Central memory CD8-positive, alpha-beta T cell (primary cell): Measurements from ENCODE around the gene POC1A.
"Not testable (repeated sequence)": the region's sequence is repeated elsewhere in the genome, so short reads cannot be mapped to it uniquely, and the experiment has no call there.

ENCODE experiments used
- ATAC-seq: fragments of 150-1000 bp; cut with Tn5 transposase; replicated peaks from 2 replicates; pipeline ENCODE4 v1.10.0; 2022; ENCODE audit warnings: mild to moderate bottlenecking, moderate FRiP score, moderate number of reproducible peaks; ENCODE audit not compliant: poor library complexity, severe bottlenecking; ENCODE audit errors: extremely low read depth
- DNase-seq, 2 donors: peaks; one replicate each; pipeline ENCODE4 v3.0.0; 2021; ENCODE audit warnings: low spot score in 2 of 2
- H3K27ac Mint-ChIP-seq: one replicate; pipeline ENCODE4 v1.8.0; 2022; ENCODE audit warnings: low read depth, mild to moderate bottlenecking, moderate library complexity, mixed read lengths
- H3K27me3 Mint-ChIP-seq: one replicate; pipeline ENCODE4 v1.8.0; 2022; ENCODE audit warnings: mixed read lengths
- H3K36me3 Mint-ChIP-seq: one replicate; pipeline ENCODE4 v1.8.0; 2022; ENCODE audit warnings: mild to moderate bottlenecking, moderate library complexity, mixed read lengths; ENCODE audit not compliant: insufficient read depth
- H3K4me1 Mint-ChIP-seq: one replicate; pipeline ENCODE4 v1.8.0; 2022; ENCODE audit warnings: mixed read lengths
- H3K4me3 Mint-ChIP-seq: one replicate; pipeline ENCODE4 v1.8.0; 2022; ENCODE audit warnings: mild to moderate bottlenecking, moderate library complexity, mixed read lengths
- H3K9me3 Mint-ChIP-seq: one replicate; pipeline ENCODE4 v1.8.0; 2022; ENCODE audit warnings: mixed read lengths

POC1A gene

GRCh38 chr3:52162250-52162872 lies 8.1 kb upstream of the POC1A start:
- H3K27ac Mint-ChIP-seq, result no peak overlapping the region
- no peaks in the 10 kb centered on the region for H3K36me3 Mint-ChIP-seq
- no peaks in the 10 kb centered on the region for H3K9me3 Mint-ChIP-seq
- ATAC-seq (no peak), DNase-seq (no peak)
- H3K27me3 Mint-ChIP-seq, result no peaks in the 10 kb centered on the region
- H3K4me3 Mint-ChIP-seq, result no peak overlapping the region
- H3K4me1 Mint-ChIP-seq, result no peaks in the 10 kb centered on the region

DNA sequence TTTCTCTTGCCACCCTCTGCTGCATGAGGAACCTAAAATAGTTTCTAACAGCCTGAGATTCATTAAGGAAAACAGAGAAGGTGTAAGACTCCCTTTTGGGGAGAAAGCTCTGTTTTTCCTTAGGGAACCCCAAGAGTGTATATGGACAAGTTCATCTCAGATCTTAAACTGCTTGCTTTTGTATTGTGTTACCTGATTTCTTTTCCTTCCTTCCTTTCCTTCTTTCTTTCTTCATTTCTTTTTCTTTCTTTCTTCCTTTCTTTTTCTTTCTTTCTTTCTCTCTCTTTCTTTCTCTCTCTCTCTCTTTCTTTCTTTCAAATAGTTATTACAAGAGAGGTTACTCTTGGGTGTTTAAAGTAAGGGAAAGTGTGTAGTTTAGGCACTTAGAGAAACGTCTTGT lies 5.3 kb upstream of the POC1A start:
- no peaks in the 10 kb centered on the region for H3K27me3 Mint-ChIP-seq
- no peak overlapping the region for H3K4me3 Mint-ChIP-seq
- no peaks in the 10 kb centered on the region for H3K9me3 Mint-ChIP-seq
- peaks cover 3% of the 10 kb centered on the region for H3K36me3 Mint-ChIP-seq
- no peak overlapping the region for H3K27ac Mint-ChIP-seq
- no peak for ATAC-seq
- H3K4me1 Mint-ChIP-seq, result peaks cover 5% of the 10 kb centered on the region
- DNase-seq, result no peak

- Mint-ChIP-seq H3K36me3 (peaks cover 3% of the 10 kb centered on the region), H3K4me3 (peak overlapping the region; percentile 90), H3K9me3 (no peaks in the 10 kb centered on the region), H3K4me1 (peaks cover 5% of the 10 kb centered on the region), H3K27me3 (no peaks in the 10 kb centered on the region), H3K27ac (no peak overlapping the region)
- DNase-seq, result no peak
- ATAC-seq, result no peak
Observed at GRCh38 chr3:52155912-52156311, 1.7 kb upstream of the POC1A start.

GRCh38 chr3:52153389-52154096 lies 680 bp downstream of the POC1A start:
- ATAC-seq, result no peak
- peaks cover 5% of the 10 kb centered on the region for H3K4me1 Mint-ChIP-seq

GRCh38 chr3:52151991-52152390 lies 2.2 kb downstream of the POC1A start:
- not testable (repeated sequence) for H3K9me3 Mint-ChIP-seq, H3K4me3 Mint-ChIP-seq, H3K27me3 Mint-ChIP-seq, H3K4me1 Mint-ChIP-seq, H3K36me3 Mint-ChIP-seq, ATAC-seq, H3K27ac Mint-ChIP-seq, DNase-seq

More at GRCh38 chr3:52153389-52154096, 680 bp downstream of the POC1A start:
- H3K4me3 Mint-ChIP-seq, result peak overlapping the region; percentile 90
- no peaks in the 10 kb centered on the region for H3K9me3 Mint-ChIP-seq
- H3K27me3 Mint-ChIP-seq, result no peaks in the 10 kb centered on the region
- peaks cover 3% of the 10 kb centered on the region for H3K36me3 Mint-ChIP-seq
- DNase-seq, result no peak
- H3K27ac Mint-ChIP-seq, result peak overlapping the region; percentile 86

GRCh38 chr3:52150860-52151259 lies 3.4 kb downstream of the POC1A start:
- peaks cover 5% of the 10 kb centered on the region for H3K4me1 Mint-ChIP-seq
- no peak overlapping the region for H3K4me3 Mint-ChIP-seq
- ATAC-seq, result no peak
- no peak for DNase-seq
- no peak overlapping the region for H3K27ac Mint-ChIP-seq
- no peaks in the 10 kb centered on the region for H3K9me3 Mint-ChIP-seq
- peaks cover 6% of the 10 kb centered on the region for H3K36me3 Mint-ChIP-seq
- no peaks in the 10 kb centered on the region for H3K27me3 Mint-ChIP-seq

DNA sequence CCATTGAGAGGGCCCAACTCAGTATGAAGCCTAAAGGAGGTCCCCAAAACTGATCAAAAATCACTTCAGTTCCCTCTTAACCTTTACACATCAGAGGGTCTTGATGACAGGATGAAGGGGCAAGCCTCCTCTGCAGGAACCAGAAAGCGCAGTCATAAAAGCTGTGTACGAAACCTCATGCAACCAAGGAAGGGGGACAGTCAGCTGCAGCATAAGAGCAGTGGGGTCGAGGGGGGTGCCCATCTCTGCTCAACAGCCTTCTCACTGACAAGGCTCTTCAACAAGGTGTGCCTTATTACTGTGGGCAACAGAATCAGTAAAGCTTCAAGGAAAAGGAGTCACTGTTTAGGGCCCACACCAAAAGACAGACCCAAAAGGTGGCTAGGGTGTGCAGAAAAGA lies 3.9 kb downstream of the POC1A start:
- Mint-ChIP-seq H3K4me3 (no peak overlapping the region), H3K9me3 (no peaks in the 10 kb centered on the region), H3K27ac (no peak overlapping the region), H3K36me3 (peaks cover 6% of the 10 kb centered on the region), H3K4me1 (peaks cover 5% of the 10 kb centered on the region), H3K27me3 (no peaks in the 10 kb centered on the region)
- DNase-seq, result no peak
- no peak for ATAC-seq

GRCh38 chr3:52149726-52150125 lies 4.5 kb downstream of the POC1A start:
- Mint-ChIP-seq H3K27me3 (no peaks in the 10 kb centered on the region), H3K4me1 (peaks cover 2% of the 10 kb centered on the region)

GRCh38 chr3:52149021-52149420 lies 5.2 kb downstream of the POC1A start:
- no peak overlapping the region for H3K27ac Mint-ChIP-seq
- peaks cover 7% of the 10 kb centered on the region for H3K4me1 Mint-ChIP-seq

More at GRCh38 chr3:52149726-52150125, 4.5 kb downstream of the POC1A start:
- H3K4me3 Mint-ChIP-seq, result no peak overlapping the region
- ATAC-seq (no peak), DNase-seq (no peak)
- H3K36me3 Mint-ChIP-seq, result peaks cover 5% of the 10 kb centered on the region
- no peak overlapping the region for H3K27ac Mint-ChIP-seq
- no peaks in the 10 kb centered on the region for H3K9me3 Mint-ChIP-seq

DNA sequence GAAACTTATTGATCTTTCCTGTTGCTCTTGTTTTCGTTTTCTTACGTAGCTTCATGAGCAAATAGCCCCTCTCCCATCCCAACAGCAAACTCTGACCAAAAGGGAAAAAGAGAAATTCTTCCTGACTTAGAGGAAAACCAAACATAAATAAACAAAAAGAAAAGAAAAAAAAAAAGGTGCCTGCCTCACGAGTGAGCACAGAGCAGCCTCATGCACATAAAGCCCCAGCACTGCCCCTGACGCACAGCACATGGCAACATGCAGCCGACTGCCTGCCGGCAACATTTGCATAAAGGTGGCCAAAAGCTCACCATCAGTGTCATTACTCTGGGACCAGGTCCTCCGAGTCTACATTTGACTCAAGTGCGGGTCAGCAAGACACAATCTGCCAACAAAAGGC lies 6.4 kb downstream of the POC1A start:
- Mint-ChIP-seq H3K27ac (no peak overlapping the region), H3K27me3 (no peaks in the 10 kb centered on the region), H3K9me3 (no peaks in the 10 kb centered on the region), H3K4me1 (peaks cover 9% of the 10 kb centered on the region), H3K36me3 (peaks cover 3% of the 10 kb centered on the region), H3K4me3 (no peak overlapping the region)
- no peak for ATAC-seq
- no peak for DNase-seq

More at GRCh38 chr3:52149021-52149420, 5.2 kb downstream of the POC1A start:
- Mint-ChIP-seq H3K4me3 (no peak overlapping the region), H3K36me3 (peaks cover 3% of the 10 kb centered on the region), H3K9me3 (no peaks in the 10 kb centered on the region), H3K27me3 (no peaks in the 10 kb centered on the region)
- DNase-seq (no peak), ATAC-seq (no peak)

GRCh38 chr3:52146811-52147210 lies 7.4 kb downstream of the POC1A start:
- Mint-ChIP-seq H3K36me3 (peaks cover 3% of the 10 kb centered on the region), H3K4me3 (no peak overlapping the region), H3K9me3 (no peaks in the 10 kb centered on the region), H3K4me1 (peaks cover 9% of the 10 kb centered on the region), H3K27me3 (no peaks in the 10 kb centered on the region), H3K27ac (no peak overlapping the region)
- no peak for ATAC-seq
- DNase-seq, result no peak

- Mint-ChIP-seq H3K27ac (no peak overlapping the region), H3K4me3 (no peak overlapping the region), H3K36me3 (peaks cover 3% of the 10 kb centered on the region), H3K9me3 (no peaks in the 10 kb centered on the region), H3K27me3 (no peaks in the 10 kb centered on the region), H3K4me1 (peaks cover 9% of the 10 kb centered on the region)
- DNase-seq (no peak), ATAC-seq (no peak)
Observed at GRCh38 chr3:52146189-52146588, 8.0 kb downstream of the POC1A start.

- Mint-ChIP-seq H3K27ac (no peak overlapping the region), H3K9me3 (no peaks in the 10 kb centered on the region), H3K36me3 (peaks cover 3% of the 10 kb centered on the region), H3K4me1 (peaks cover 9% of the 10 kb centered on the region), H3K27me3 (no peaks in the 10 kb centered on the region), H3K4me3 (no peak overlapping the region)
- ATAC-seq (no peak), DNase-seq (no peak)
Observed at GRCh38 chr3:52145736-52146110, 8.5 kb downstream of the POC1A start.
